ENCODE data around the gene NFATC4.
"Not testable (repeated sequence)": the region's sequence is repeated elsewhere in the genome, so short reads cannot be mapped to it uniquely, and the experiment has no call there.

Gene NFATC4

GRCh38 chr14:24368562-24369252 lies 723 bp downstream of the NFATC4 start:
- DNase-seq = peak; percentile 83

DNA sequence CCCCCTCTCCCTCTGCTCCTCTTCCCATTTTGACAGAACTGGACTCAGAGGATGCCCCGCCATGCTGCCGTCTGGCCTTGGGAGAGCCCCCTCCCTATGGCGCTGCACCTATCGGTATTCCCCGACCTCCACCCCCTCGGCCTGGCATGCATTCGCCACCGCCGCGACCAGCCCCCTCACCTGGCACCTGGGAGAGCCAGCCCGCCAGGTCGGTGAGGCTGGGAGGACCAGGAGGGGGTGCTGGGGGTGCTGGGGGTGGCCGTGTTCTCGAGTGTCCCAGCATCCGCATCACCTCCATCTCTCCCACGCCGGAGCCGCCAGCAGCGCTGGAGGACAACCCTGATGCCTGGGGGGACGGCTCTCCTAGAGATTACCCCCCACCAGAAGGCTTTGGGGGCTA lies 1.5 kb downstream of the NFATC4 start:
- DNase-seq = no peak

DNA sequence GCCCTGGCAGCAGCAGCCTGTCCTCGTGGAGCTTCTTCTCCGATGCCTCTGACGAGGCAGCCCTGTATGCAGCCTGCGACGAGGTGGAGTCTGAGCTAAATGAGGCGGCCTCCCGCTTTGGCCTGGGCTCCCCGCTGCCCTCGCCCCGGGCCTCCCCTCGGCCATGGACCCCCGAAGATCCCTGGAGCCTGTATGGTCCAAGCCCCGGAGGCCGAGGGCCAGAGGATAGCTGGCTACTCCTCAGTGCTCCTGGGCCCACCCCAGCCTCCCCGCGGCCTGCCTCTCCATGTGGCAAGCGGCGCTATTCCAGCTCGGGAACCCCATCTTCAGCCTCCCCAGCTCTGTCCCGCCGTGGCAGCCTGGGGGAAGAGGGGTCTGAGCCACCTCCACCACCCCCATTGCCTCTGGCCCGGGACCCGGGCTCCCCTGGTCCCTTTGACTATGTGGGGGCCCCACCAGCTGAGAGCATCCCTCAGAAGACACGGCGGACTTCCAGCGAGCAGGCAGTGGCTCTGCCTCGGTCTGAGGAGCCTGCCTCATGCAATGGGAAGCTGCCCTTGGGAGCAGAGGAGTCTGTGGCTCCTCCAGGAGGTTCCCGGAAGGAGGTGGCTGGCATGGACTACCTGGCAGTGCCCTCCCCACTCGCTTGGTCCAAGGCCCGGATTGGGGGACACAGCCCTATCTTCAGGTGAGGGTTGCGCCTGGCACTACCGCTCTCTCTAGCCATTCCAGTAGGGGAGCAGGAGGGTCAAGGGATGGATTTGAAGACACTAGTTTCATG lies 2.1 kb downstream of the NFATC4 start:
- no peak for DNase-seq

GRCh38 chr14:24370748-24371147 lies 2.8 kb downstream of the NFATC4 start:
- no peak for DNase-seq

- not testable (repeated sequence) for DNase-seq
Observed at GRCh38 chr14:24371605-24372004, 3.6 kb downstream of the NFATC4 start.

GRCh38 chr14:24372701-24373416 lies 4.9 kb downstream of the NFATC4 start:
- DNase-seq = peak; percentile 82

DNA sequence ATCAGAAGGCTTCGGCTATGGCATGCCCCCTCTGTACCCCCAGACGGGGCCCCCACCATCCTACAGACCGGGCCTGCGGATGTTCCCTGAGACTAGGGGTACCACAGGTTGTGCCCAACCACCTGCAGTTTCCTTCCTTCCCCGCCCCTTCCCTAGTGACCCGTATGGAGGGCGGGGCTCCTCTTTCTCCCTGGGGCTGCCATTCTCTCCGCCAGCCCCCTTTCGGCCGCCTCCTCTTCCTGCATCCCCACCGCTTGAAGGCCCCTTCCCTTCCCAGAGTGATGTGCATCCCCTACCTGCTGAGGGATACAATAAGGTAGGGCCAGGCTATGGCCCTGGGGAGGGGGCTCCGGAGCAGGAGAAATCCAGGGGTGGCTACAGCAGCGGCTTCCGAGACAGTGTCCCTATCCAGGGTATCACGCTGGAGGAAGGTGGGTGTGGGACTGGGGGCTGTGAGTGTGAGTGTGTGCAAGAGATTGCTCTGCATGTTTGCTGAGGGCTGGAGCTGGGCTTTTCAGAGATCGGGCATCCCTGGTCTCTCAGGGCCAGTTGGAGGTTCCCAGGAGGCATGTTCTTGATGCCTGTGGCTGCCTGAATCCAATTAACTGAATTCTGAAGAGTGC lies 8.6 kb downstream of the NFATC4 start:
- no peak for DNase-seq

DNA sequence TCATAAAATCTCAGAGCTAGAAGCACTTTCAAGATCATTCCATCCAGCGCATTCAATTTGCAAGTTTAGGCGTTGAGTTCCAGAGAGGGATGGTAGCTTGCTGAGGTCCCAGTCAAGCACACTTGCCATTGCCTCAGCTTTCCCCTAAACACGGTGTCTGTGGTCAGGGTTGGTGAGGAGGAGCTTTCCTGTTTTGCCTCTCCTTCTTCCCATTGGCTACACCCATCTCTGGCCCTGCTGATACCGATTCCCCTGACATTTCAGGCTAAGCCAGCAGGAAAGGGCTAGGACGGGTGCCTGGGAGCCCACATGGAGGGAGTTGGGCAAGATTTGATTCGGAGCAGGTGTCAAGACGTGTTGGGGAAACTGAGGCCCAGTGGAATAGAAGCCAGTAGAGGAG lies 9.1 kb downstream of the NFATC4 start:
- no peak for DNase-seq

DNA sequence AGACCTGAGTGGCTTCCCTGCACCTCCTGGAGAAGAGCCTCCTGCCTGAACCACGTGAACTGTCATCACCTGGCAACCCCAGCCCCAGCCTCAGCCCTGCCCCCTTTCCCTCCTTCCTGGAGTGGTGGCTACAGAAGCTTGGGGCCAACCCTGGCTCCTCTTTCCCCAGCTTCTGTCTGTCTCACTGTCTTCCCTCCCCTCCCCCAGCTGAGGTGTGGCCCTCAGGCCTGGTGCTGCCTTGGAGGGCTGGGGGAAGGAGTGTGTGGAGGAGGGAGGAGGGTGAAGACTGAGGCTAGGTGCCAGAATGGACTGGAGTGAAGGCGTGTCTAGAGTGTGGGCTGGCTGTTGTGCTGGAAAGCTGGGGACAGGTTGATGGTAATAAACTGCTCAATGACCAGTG lies 9.7 kb downstream of the NFATC4 start:
- DNase-seq = no peak

- no peak for DNase-seq
Observed at GRCh38 chr14:24378327-24378726, 10.3 kb downstream of the NFATC4 start.

DNA sequence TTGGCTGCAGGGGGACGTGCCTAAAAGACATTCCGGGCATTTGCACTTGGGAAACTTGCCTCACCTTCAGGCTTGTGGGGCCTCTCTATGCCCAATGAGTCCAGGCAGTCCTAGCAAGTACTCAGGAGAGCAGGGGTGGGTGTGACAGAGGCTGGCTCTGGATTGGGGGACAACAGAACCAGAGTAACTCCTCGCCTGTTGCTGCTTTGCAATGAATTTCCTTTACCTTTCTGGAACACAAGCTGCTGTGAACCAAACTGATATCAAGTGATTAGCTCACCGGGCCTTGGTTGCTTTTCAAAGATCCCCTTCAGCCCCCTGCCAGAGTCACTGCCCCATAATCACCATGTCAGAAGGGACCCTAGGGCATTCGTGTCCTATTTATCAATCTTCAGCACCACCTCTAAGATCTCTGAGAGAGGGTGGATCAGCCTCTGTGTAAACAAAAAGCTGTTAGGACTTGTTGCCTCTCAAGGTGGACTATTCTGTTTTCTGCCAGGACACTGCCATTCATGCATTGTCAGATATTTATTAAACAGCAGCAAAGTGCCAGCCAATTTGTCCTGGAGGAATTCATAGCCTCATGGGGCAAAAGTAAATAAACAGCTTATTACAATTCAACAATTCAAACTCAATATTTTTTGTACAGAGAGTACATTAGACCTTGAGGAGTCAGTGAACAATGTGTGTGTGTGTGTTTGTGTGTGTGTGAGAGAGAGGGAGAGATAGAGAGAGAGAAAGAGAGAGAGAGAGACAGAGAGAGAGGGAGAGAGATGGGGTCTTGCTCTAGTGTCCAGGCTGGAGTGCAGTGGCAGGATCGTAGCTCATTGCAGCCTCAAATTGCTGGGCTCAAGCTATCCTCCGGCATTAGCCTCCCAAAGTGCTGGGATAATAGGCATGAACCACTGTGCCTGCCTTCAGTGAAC lies 11.3 kb downstream of the NFATC4 start:
- DNase-seq = no peak

- no peak for DNase-seq
Observed at GRCh38 chr14:24379907-24380730, 12.1 kb downstream of the NFATC4 start.

DNA sequence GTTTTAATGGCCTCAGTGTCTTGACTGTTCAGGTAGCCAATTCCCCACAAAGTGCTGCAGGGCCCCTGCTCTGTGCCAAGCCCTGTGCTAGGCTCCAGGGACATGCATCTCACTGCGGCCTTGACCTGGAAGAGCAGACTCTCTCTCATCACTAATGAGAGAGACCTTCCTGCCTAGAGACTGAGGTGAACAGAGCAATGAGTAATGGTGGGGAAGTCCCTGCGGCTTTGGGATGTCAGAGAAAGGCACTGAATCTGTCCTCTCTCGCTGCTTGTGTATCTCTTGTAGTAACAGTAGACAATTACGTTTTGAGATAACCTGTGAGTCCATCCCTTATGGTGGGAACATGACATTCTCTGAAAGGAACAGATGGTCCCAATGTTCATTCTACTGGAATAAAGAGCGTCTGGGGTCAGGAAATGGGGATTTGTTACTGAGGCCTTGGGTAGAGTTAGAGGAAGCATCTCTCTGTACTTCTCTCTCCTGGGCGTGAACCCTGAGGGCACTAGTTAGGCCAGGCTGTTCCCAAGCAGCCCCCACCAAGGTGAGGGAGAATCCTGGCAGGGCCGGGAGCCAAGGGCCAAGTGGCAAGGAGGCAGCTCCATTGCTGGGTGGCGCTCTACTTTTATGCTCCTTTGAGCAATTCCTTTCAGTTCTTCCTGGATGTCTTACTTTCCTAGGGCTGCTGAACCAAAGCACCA lies 13.5 kb downstream of the NFATC4 start:
- no peak for DNase-seq

GRCh38 chr14:24382064-24382371 lies 14.0 kb downstream of the NFATC4 start:
- DNase-seq = no peak

- DNase-seq = no peak
Observed at GRCh38 chr14:24384169-24384568, 16.2 kb downstream of the NFATC4 start.

- DNase-seq = no peak
Observed at GRCh38 chr14:24385524-24385923, 17.5 kb downstream of the NFATC4 start.

- no peak for DNase-seq
Observed at GRCh38 chr14:24387009-24387345, 19.0 kb downstream of the NFATC4 start.

DNA sequence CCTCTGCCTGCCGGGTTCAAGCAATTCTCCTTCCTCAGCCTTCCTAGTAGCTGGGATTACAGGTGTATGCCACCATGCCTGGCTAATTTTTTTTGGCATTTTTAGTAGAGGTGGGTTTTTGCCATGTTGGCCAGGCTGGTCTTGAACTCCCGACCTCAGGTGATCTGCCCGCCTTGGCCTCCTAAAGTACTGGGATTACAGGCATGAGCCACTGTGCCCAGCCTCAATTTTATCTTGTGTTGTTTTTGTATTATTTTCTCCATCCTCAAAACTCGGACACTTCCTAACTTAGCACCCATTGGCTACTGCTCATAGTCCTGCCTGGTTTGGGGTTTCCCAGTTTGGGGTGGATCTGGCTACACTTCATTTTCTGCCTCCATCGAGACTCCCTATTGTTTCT lies 19.6 kb downstream of the NFATC4 start:
- DNase-seq = not testable (repeated sequence)

GRCh38 chr14:24388474-24389179 lies 20.6 kb downstream of the NFATC4 start:
- no peak for DNase-seq

DNA sequence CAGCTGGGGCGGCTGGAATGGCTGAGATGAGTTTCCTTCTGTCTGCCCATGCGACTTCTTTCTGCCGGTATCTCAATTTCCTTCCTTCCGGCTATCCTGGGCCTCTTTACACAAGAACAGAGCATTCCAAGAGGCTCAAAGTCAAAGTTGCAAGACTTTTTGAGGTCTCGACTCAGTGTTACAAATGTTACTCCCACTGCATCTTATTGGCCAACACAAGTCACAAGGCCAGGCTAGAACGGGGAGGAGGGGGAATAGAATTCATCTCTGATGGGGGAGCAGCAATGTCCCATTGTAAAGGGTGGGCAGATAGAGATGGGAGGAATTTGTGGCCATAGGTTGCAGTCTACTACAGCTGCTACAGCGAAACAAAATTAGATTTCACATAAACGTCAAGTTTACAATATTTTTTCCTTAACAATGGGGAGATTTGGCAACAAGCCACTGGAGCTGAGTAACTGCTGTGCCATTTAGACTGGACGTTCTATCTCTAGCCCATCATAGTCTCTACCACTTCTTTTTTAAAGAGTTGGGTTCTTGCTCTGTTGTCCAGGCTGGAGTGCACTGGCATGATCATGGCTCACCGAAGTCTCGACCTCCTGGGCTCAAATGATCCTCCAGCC lies 21.4 kb downstream of the NFATC4 start:
- DNase-seq = peak; percentile 29

Data from fibroblast of skin of back (primary cell).